HepG2 (cell line): ENCODE results near the gene SLC5A6. TPM values are rescaled to one million over a fixed set of nuclear protein-coding genes. Genes with fewer than 3 reads are reported as not detected.

Experiments
- ATF7-NPFF ChIP-seq: sonication (generic); formaldehyde crosslinking; IDR thresholded peaks from 2 replicates; pipeline ENCODE4 v1.8.1; 2023; ENCODE audit warnings: mild to moderate bottlenecking, low read depth, missing genetic modification reagents, moderate library complexity
- CAMTA2 ChIP-seq: sonication (generic); formaldehyde crosslinking; IDR thresholded peaks from 2 replicates; pipeline ENCODE4 v1.4.0; 2020; ENCODE audit warnings: mild to moderate bottlenecking, missing genetic modification reagents, borderline replicate concordance
- DNMT3B ChIP-seq: conservative IDR thresholded peaks from 2 replicates; pipeline ENCODE4 v1.6.1; 2016; ENCODE audit warnings: missing biosample characterization, control low read depth
- EEA1 ChIP-seq: sonication (generic); formaldehyde crosslinking; IDR thresholded peaks from 2 replicates; pipeline ENCODE4 v1.5.1; 2020; ENCODE audit warnings: mild to moderate bottlenecking, missing genetic modification reagents, borderline replicate concordance
- ESRRA ChIP-seq: sonication (generic); formaldehyde crosslinking; IDR thresholded peaks from 2 replicates; pipeline ENCODE4 v1.5.1; 2020; ENCODE audit warnings: mild to moderate bottlenecking, low read depth, missing genetic modification reagents
- FOSL2 ChIP-seq: sonication (generic); formaldehyde crosslinking; IDR thresholded peaks from 2 replicates; pipeline ENCODE4 v1.4.0; 2020; ENCODE audit warnings: missing genetic modification reagents
- FOXK1 ChIP-seq: sonication (generic); formaldehyde crosslinking; IDR thresholded peaks from 2 replicates; pipeline ENCODE4 v1.4.0; 2020; ENCODE audit warnings: low read depth, missing genetic modification reagents, borderline replicate concordance
- GATAD2A ChIP-seq: IDR thresholded peaks from 2 replicates; pipeline ENCODE4 v1.6.1; 2016
- GLI4 ChIP-seq: sonication (generic); formaldehyde crosslinking; IDR thresholded peaks from 2 replicates; pipeline ENCODE4 v1.5.1; 2020; ENCODE audit warnings: missing genetic modification reagents, mild to moderate bottlenecking, moderate library complexity, borderline replicate concordance
- HES4 ChIP-seq: sonication (generic); formaldehyde crosslinking; IDR thresholded peaks from 2 replicates; pipeline ENCODE4 v1.9.0; 2021; ENCODE audit warnings: mild to moderate bottlenecking, missing genetic modification reagents, borderline replicate concordance
- KAT2B ChIP-seq: fragments of 150-350 bp; IDR thresholded peaks from 2 replicates; pipeline ENCODE4 v1.6.1; 2014; ENCODE audit warnings: low read depth, low read length, borderline replicate concordance
- MAFK ChIP-seq, 2 experiments: IDR thresholded peaks in 1 of 2; conservative IDR thresholded peaks in 1 of 2; 2 replicates each; pipeline ENCODE4 v1.6.1; 2011; ENCODE audit warnings: improper control_type of control experiment in 2 of 2, low read length in 2 of 2
- MXD1 ChIP-seq: sonication (generic); formaldehyde crosslinking; IDR thresholded peaks from 2 replicates; pipeline ENCODE4 v1.4.0; 2020; ENCODE audit warnings: mild to moderate bottlenecking, missing genetic modification reagents
- MXI1 ChIP-seq: IDR thresholded peaks from 3 replicates; pipeline ENCODE4 v1.6.1; 2012; ENCODE audit warnings: low read depth, low read length, inconsistent platforms, borderline replicate concordance
- NR1H2 ChIP-seq: sonication (generic); formaldehyde crosslinking; IDR thresholded peaks from 2 replicates; pipeline ENCODE4 v1.8.1; 2022; ENCODE audit warnings: low read depth, missing genetic modification reagents, borderline replicate concordance
- POLR2AphosphoS2 ChIP-seq: IDR thresholded peaks from 2 replicates; pipeline ENCODE4 v1.6.1; 2011; ENCODE audit warnings: low read depth, low read length, improper control_type of control experiment
- RARG ChIP-seq: sonication (generic); formaldehyde crosslinking; IDR thresholded peaks from 2 replicates; pipeline ENCODE4 v1.4.0; 2020; ENCODE audit warnings: low read depth, mild to moderate bottlenecking, missing genetic modification reagents
- SPEN ChIP-seq: sonication (generic); formaldehyde crosslinking; IDR thresholded peaks from 2 replicates; pipeline ENCODE4 v1.5.1; 2020; ENCODE audit warnings: low read depth, mild to moderate bottlenecking, missing genetic modification reagents
- TOE1 ChIP-seq: sonication (generic); formaldehyde crosslinking; IDR thresholded peaks from 2 replicates; pipeline ENCODE4 v1.4.0; 2020; ENCODE audit warnings: mild to moderate bottlenecking, missing genetic modification reagents
- ZFP36L2 ChIP-seq: sonication (generic); formaldehyde crosslinking; IDR thresholded peaks from 2 replicates; pipeline ENCODE4 v1.4.0; 2020; ENCODE audit warnings: missing genetic modification reagents
- ZNF232 ChIP-seq: sonication (generic); formaldehyde crosslinking; IDR thresholded peaks from 2 replicates; pipeline ENCODE4 v1.4.0; 2020; ENCODE audit warnings: missing genetic modification reagents, borderline replicate concordance
- ZNF337 ChIP-seq: sonication (generic); formaldehyde crosslinking; IDR thresholded peaks from 2 replicates; pipeline ENCODE4 v1.5.1; 2020; ENCODE audit warnings: missing genetic modification reagents, low read depth, mild to moderate bottlenecking, borderline replicate concordance
- ZNF451 ChIP-seq: sonication (generic); formaldehyde crosslinking; IDR thresholded peaks from 2 replicates; pipeline ENCODE4 v1.5.0; 2020; ENCODE audit warnings: mild to moderate bottlenecking, missing genetic modification reagents
- ZNF773 ChIP-seq: sonication (generic); formaldehyde crosslinking; IDR thresholded peaks from 2 replicates; pipeline ENCODE4 v1.4.0; 2020; ENCODE audit warnings: missing genetic modification reagents, borderline replicate concordance
- ZNF879 ChIP-seq: sonication (generic); formaldehyde crosslinking; IDR thresholded peaks from 2 replicates; pipeline ENCODE4 v1.8.1; 2023; ENCODE audit warnings: missing genetic modification reagents
- ZSCAN9 ChIP-seq: IDR thresholded peaks from 2 replicates; pipeline ENCODE4 v1.6.1; 2016; ENCODE audit warnings: borderline replicate concordance
- polyA plus RNA-seq, 8 experiments: library from polyadenylated mRNA; depleted of rRNA in 3 of 8; stranded (reverse) in 7 of 8; unstranded in 1 of 8; fragments of >200 nt; fragmentation: Illumina TruSeq in 4 of 8; extraction: Trizol in 4 of 8; gene quantifications; 2 replicates each; pipeline versions ENCODE4 v1.2.1 to v1.2.3, GENCODE V29; 2011 to 2016; ENCODE audit warnings: low read depth in 4 of 8, missing spikeins in 1 of 8, mixed read lengths in 1 of 8; ENCODE audit not compliant: insufficient read depth in 1 of 8
- total RNA-seq, 5 experiments: library from RNA; depleted of rRNA; stranded (reverse); fragments of >200 nt; fragmentation: Illumina TruSeq; extraction: Trizol; gene quantifications; 2 replicates each; pipeline ENCODE4 v1.2.3, GENCODE V29; 2016; ENCODE audit warnings: low read depth in 1 of 5
- TF ChIP-seq, protein P1 (sequence below): IDR thresholded peaks from 2 replicates; pipeline ENCODE4 v1.6.1; 2016; ENCODE audit warnings: mild to moderate bottlenecking, missing biosample characterization, missing genetic modification reagents
- TF ChIP-seq, protein P2 (sequence below): sonication (generic); formaldehyde crosslinking; IDR thresholded peaks from 2 replicates; pipeline ENCODE4 v1.5.1; 2020; ENCODE audit warnings: mild to moderate bottlenecking, moderate library complexity, missing genetic modification reagents

Gene SLC5A6
- total and polyA plus RNA-seq, 2 of the 13 experiments (the other 11 are each of a cell fraction or from before 2014, with no cell fraction given), result 135 to 417 TPM

- TF ChIP-seq DNMT3B (no peak), ATF7-NPFF (CRISPR knock-in tag) (no peak), EEA1 (CRISPR knock-in tag) (peak; percentile 36; the same call in 1 of the 2 replicates), CAMTA2 (CRISPR knock-in tag) (no peak), ZNF451 (CRISPR knock-in tag) (no peak), ZNF232 (CRISPR knock-in tag) (no peak), HES4 (CRISPR knock-in tag) (no peak), MXD1 (CRISPR knock-in tag) (no peak; the same call in 1 of the 2 replicates), ZSCAN9 (CRISPR knock-in tag) (no peak), FOSL2 (CRISPR knock-in tag) (no peak; the same call in 1 of the 2 replicates), NR1H2 (CRISPR knock-in tag) (no peak), ZNF879 (CRISPR knock-in tag) (no peak), GLI4 (CRISPR knock-in tag) (0 out of 2 replicates have a peak, but pooled peaks have one; percentile 61), FOXK1 (CRISPR knock-in tag) (no peak), ZFP36L2 (CRISPR knock-in tag) (no peak), ZNF337 (no peak), ZNF773 (CRISPR knock-in tag) (no peak), RARG (CRISPR knock-in tag) (no peak), ESRRA (CRISPR knock-in tag) (no peak; the same call in 1 of the 2 replicates), TOE1 (CRISPR knock-in tag) (no peak), KAT2B (no peak), MAFK (conservative IDR thresholded peaks at IDR 0.05 in 1 of 2, IDR thresholded peaks at IDR 0.05 in 1 of 2; ENCODE audit: low read length in 2 of 2) (no peak), POLR2AphosphoS2 (no peak), GATAD2A (CRISPR knock-in tag) (no peak; the same call in 1 of the 2 replicates), SPEN (no peak), MXI1 (peak; percentile 88; the same call in 1 of the 3 replicates)
- TF ChIP-seq, protein P1, sequence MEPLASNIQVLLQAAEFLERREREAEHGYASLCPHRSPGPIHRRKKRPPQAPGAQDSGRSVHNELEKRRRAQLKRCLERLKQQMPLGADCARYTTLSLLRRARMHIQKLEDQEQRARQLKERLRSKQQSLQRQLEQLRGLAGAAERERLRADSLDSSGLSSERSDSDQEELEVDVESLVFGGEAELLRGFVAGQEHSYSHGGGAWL, result no peak
- TF ChIP-seq, protein P2, sequence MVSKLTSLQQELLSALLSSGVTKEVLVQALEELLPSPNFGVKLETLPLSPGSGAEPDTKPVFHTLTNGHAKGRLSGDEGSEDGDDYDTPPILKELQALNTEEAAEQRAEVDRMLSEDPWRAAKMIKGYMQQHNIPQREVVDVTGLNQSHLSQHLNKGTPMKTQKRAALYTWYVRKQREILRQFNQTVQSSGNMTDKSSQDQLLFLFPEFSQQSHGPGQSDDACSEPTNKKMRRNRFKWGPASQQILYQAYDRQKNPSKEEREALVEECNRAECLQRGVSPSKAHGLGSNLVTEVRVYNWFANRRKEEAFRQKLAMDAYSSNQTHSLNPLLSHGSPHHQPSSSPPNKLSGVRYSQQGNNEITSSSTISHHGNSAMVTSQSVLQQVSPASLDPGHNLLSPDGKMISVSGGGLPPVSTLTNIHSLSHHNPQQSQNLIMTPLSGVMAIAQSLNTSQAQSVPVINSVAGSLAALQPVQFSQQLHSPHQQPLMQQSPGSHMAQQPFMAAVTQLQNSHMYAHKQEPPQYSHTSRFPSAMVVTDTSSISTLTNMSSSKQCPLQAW, result no peak
These were observed 676 bp downstream of the SLC5A6 start (continued) for GRCh38 chr2:27211241-27211942.
